ENCODE data around the gene NEK10.
"Not testable (repeated sequence)": the region's sequence is repeated elsewhere in the genome, so short reads cannot be mapped to it uniquely, and the experiment has no call there.

The NEK10 gene, protein sequence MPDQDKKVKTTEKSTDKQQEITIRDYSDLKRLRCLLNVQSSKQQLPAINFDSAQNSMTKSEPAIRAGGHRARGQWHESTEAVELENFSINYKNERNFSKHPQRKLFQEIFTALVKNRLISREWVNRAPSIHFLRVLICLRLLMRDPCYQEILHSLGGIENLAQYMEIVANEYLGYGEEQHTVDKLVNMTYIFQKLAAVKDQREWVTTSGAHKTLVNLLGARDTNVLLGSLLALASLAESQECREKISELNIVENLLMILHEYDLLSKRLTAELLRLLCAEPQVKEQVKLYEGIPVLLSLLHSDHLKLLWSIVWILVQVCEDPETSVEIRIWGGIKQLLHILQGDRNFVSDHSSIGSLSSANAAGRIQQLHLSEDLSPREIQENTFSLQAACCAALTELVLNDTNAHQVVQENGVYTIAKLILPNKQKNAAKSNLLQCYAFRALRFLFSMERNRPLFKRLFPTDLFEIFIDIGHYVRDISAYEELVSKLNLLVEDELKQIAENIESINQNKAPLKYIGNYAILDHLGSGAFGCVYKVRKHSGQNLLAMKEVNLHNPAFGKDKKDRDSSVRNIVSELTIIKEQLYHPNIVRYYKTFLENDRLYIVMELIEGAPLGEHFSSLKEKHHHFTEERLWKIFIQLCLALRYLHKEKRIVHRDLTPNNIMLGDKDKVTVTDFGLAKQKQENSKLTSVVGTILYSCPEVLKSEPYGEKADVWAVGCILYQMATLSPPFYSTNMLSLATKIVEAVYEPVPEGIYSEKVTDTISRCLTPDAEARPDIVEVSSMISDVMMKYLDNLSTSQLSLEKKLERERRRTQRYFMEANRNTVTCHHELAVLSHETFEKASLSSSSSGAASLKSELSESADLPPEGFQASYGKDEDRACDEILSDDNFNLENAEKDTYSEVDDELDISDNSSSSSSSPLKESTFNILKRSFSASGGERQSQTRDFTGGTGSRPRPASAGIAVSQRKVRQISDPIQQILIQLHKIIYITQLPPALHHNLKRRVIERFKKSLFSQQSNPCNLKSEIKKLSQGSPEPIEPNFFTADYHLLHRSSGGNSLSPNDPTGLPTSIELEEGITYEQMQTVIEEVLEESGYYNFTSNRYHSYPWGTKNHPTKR

DNA sequence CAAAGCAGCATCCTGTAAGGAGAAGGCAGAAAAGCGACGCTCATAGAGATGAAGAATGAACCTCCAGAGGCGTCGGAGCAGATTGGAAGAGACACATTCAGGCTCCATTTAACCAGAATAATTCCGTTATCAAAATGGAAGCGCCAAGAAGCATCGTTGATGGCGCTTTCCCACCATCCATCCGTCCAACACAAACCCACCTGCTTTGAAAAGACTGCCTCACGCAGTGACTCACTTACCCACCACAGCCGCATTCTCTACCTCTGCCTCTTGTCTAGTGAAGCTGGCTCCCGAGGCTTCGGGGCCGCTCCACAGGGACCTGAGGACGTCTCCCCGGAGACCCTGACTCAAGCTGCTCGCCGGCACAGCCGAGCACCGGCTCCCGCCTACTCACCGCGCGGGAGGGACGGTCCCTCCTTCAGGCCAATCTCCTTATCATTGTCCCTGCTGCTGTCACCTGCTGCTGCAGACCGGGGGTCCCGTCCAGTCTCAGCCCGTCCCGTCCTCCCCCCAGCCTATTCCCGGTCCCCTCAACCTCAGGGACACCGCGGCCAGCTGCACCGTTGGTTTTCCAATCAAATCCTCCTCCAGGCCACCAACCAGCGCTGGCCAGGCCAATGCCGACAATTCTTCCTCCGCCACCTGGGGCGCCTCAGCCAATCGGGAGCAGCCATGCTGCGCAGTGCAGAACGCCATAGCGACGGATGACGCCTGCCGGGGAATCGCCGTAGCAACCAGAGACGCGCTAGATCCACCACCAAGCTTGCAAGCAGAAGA lies at the start of gene NEK10:
TSS of gene NEK10 (minus strand) at position 553 of the 777 bp plus-strand sequence. CDS start 16,501 bp downstream, outside the sequence.
- DNase-seq: peak; percentile 70

DNA sequence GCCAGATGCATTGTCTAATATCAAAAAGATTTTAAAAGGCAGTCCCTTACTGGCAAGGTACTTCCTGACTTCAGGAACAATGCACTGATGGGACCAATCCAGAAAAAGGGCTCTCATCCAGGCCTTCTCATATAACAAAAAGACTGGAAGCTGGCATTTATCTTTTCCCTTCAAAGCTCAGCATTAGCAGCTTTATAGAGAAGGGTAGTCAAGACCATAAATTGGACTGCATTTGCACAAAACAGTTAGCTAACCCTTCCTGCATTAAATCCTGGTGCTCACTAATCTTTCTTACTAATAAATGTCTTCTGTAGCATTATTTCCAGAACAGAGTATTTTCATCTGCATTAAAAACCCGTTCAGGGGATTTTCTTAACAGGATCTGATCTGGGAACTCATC lies 46.0 kb upstream of the NEK10 start:
- DNase-seq: no peak

DNA sequence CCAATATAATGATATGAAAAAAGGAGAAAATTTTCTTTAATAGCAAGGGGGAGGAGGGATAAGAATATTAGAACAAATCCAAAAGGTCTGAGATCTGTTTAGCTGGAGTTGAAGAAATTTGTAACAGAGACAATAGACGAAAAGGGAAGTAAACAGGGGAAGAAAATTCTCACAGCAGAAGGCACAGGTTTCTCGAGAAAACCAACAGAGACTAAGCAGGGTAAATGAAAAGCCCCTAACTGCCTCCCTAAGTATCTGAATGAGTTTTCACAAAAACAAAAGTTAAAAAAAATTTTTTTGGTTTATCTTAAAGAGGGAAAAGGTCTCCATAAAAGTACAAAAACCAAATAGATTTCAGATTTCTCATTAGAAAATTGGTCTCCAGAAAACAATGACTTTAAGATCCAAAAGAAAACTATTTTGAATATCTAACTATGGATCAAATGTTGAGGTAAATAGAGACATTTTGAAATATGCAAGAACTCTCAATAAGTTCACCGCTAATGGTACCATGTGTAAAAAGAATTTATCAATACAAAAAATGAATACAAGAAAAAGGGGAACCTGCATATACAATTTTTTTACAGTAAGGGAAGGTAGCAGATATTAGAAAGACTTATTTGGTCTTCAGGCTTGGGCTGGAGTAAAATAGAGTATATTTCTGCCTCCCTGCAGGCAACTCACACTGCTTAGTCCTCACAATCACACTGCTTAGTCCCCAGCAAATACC lies 23.9 kb upstream of the NEK10 start:
- no peak for DNase-seq

DNA sequence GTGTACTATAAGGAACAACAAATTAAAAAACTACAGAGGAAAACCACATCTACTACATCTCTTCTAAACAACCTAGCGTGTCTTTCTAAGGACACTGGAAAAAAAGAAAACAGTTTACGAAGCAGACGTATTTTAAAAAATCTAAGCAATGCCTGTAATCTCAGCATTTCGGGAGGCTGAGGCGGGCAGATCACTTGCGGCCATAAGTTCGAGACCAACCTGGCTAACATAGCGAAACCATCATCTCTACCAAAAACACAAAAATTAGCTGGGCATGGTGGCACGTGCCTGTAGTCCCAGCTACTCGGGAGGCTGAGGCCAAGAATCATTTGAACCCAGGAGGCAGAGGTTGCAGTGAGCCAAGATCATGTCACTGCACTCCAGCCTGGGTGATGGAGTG lies 23.2 kb upstream of the NEK10 start:
- DNase-seq: not testable (repeated sequence)

DNA sequence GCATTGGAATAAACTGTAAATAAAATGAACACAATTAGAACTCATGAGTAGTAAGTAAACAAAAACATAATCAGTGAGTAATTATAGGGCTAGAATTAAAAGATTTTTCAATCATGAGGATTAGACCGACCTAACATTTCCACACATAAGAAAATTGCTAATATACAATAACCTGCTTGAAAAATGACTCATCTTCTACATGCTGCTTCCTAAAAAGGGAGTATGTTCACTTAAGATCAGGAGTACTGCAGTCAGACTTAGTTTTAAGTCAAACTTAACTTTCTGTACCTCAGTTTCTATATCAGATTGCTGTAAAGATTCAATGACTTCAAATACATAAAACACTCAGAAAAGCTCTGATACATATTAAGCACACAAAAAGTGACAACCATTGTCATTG lies 22.6 kb upstream of the NEK10 start:
- DNase-seq: no peak

DNA sequence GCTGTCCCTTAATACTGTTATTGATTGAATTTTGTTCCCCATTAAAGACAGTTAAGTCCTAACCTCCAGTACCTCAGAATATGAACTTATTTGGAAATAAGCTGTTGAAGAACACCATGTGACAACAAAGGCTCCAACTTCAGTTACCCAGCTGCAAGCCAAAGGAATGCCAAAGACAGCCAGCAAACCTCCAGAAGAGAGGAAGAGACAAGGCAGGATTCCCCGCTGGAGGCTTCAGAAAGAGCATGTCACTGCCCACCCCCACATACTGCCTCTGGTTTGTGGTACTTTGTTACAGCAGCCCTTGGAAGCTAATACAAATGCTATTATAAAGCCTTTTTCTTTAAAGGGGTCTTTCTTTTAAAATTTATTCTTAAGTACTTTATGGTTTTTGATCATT lies 18.4 kb upstream of the NEK10 start:
- DNase-seq: no peak

DNA sequence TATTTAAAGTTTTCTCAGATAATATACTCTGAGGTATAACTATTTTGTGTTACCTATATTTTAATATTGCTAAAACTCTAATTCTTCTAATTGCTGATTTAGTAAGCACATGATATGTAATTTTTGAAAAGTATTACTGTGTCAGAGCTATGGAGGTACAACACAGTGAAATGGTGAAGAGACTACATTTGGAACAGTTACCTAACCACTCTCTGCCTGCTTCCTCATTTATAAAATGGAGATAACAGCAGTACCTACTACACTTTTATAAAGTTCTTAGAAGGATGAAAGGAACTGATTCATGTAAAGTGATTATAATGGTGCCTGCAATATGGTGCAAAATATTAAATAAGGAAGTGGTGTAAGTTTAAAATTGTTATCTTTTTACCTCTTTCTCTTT lies 16.3 kb upstream of the NEK10 start:
- no peak for DNase-seq

DNA sequence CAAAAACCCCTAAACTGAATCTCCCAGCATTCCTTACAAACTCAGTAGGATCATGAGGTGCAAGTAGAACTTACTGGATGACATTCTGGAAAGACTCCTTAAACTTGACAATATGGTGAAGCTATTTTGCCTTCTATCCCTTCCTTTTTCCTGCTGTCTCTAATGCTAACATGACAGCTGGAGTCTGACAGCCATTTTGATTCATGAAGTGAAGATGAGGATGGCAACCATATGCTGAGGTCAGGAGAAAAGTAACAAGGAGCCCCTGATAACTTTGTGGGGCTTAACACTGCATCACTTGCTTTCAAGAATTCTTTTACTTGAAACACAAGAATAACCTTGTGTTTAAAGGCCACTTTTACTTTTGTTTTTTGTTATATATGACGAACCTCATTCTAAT lies 15.0 kb upstream of the NEK10 start:
- DNase-seq: no peak

DNA sequence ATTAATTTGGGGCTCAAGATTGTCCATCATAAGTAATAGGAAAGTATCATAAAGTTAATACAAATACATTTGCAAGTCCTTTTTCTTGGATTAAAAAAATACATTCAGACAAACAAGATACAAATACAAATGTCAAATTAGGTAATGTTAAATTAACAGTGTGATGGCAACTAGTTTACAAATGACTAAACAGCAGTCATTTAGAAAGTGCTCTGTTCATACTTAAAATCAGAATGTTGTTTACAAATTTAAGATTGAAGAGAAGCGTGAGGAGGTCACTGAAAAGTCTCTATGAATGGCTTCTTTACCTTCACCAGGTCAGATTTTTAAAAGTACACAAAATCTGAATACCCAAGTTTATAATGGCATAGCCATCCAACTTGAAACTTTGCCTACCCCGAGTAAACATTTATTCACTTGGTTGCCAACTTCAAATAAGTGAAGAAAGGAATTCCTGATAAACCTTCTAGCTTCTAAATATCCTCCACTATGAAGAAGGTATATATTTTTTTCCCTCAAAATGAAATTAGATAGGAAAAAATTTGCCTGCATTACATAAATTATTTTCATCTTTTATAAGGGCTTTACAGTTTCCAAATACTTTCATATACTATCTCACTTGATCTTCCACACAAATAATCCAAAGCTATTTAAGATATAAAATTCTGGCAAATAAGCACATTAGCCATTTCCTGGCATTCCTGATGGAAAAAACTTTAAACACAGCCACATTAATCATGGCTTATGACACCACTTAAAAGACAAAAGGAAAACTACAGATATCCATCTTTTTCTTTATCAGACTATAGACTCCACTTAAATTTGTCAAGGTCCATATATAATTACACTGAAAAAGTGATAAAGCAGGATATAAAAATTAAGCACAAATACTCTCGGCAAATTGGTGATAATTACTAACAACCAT lies 11.5 kb upstream of the NEK10 start:
- no peak for DNase-seq

DNA sequence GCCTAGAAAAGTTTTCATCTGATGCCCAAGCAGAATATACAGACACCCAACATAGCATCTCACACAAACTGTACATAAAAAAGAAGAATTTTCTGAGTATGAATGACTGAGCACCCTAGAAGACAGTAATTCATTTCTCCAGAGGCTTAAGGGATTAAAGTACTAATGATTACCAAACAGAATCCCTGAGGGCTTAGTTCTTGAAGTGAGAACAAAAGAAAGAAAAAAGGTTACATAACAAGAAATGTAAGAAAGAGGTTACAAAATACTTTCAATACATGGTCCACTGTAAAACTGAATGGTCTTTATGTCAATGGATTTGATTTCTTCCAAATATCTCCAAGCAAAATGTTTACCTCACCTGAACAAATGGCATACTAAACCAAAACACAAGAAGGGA lies 9.1 kb upstream of the NEK10 start:
- no peak for DNase-seq

DNA sequence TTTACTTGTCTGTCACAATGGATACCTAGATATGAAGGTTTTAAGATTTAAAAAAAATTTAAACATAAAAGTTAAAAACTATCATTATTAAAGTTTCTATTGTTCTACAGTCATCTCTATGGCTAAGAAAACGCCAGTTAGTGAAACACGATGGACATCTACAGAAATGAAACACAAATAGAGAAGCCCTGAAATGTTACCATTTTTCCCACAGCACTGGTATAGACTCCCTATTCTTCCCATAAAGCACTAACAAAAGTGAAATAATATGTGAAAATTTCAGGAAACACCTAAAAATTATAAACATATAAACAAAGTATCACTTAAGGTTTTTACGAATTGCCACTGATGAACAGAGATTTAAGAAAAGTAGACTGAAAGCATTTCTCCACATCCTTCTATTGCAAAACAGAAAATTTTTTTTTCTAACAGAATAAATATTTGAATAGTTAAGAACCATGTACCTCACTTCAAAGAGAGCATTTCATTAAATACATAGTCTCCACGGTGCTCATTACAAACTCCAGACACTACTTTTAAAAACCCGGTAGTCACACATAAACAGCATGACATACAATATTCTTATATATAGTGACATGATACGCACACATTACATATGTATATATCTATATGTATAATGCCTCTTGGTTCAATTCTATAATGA lies 7.1 kb upstream of the NEK10 start:
- DNase-seq: no peak

DNA sequence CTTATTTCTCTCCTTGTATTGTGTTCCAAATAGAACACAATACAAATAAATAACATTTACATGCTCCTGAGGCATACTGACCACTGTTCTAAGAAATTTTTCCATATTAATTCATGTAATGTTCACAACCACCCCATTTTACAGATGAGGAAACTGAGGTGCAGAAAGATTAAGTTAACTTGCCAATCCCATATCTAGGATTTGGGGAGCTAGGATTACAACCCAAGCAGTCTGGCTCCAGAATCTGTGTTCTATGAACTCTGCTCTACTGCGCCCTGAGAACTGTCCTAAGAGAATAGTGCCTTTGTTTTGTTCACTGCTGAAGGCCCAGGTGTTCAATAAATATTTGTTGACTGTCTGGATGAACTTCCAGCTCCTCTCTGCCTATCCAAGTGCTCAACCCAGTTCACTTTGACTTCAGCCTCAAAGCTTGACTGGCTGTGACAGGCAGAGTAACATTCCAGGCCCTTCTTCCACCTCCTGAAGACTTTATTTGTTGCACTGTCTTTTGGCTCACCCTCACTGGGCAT lies 3.1 kb downstream of the NEK10 start:
- DNase-seq: no peak

DNA sequence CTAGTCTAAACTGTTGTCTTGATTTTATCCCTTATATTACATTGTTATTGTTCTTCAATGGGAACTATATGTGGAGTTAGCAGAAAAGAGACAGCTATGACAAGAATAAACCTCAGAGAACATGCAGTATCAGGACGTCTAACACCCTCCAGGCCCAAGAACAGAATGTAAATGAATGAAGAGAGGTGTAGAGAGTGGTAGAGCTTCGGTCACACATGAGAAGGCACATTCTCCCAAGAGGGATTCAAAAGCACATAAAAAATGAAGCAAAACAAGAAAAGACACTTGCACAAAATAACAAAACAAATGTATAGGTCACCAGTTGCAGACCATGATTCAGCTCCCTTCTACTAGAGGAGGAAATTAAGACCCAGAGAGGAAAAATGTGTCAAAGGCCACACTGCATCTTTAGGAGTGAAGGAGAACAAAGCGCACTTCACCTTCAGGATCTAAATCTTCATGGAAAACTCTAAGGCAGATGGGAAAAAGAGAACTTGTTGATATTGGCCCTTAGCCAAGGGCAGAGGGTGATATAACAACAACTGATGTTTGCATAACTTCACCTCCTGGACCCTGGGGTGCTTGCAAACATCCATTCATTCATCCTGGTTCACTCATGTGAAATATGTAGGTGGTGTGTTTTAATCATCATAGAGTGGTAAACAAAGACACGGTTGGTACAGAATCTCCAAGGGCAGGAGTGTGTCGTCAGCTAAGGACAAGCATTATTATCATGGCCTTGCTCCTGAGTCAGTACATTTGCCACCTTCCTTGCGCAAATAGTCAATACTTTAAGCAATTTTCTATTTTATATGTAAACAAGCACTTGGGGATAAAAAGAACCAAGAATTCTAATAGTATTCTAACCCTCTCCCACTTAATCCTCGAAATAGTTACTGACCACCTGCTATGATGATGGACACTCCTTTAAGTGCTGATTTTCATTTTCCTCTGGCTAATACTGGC lies 8.8 kb downstream of the NEK10 start:
- peak; percentile 74 for DNase-seq

DNA sequence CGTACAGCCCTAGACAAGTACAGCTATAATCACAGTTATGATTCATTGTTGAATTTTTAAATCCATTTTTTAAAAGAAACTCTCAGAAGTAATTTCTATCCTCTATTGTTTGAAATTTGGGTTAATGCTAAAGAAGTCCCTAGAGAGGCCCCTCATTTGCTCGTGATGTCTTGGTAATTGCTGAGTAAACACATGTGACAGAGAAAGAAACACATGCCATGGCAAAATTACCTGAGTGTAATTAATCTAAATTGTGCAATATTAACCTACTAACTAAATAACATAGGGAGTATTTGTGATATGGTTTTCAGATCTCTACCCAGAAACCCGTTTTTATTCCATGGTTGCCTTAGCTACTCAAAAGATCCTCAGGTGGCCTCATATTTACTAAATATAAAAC lies 10.8 kb downstream of the NEK10 start:
- no peak for DNase-seq

DNA sequence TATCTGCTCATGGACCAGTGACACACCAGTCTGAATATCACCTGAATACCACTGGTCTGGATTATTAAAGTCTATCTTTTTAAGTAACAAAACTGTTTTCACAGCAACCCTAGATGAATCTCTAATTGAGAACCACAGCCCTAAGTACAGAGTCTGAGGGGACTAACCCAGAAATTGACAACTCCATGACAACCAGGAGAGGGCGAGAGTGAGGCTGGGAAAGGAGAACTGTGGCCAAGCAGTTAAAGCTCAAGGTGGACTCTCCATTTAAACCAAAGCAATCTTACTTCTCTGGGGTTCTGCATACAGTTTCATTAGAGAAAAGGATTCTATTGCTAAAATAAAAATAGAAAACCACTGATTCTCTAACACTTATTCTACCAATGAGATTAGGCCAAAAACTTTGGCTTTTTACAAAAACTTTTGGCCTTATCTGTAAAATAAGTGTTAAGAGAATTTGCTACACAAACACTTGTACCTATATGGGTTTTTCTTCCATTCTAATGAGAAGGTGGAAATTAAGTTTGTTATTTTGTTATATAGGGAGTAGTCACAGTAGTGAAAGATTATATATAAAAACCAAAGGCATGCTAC lies 11.4 kb downstream of the NEK10 start:
- DNase-seq: no peak

DNA sequence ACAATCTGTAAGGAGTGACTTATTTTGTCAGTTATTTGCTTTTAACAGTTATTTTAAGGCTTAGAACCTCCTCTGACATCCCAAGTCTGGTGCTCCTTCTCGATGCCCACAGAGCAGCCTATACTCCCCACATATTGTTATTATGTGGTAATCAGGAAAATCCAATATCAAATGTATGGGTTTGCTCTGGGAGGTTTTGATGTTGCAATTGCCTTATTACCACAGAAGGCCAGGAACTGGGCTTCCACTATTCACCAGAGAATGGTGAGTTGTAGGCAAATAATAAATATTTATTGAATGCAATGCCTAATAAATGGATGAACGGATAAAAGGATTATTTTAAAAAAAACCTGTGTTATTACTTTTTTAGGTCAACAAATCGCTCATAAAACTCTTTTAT lies 12.2 kb downstream of the NEK10 start:
- DNase-seq: no peak

DNA sequence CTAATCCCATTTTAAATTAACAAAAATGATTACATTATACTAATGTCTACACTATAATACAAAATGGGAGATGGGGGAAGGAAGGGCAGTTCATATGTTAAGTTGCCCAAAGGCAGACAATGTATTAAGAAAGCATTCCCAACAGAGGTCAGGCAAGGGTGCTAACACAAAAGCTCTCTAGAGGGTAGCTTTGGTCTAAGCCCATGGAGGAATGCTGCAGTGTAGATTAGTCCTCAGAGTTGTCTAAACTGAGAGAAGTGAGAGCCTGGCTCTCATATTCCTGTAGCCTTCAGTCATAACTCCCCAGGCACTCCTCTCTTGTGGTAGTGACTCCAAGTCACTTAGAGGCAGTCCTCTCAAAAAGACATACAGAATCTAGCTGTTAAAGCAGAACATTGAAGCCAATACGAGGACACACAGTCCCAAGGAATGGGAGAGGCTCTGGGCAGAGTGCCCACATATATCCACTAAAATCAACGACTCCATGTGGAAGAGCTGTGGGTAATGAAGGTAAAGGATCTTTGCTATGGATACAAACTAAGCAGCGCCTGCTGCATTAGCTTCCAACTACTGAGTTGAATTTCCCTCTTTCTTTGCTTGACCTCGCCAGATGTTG lies 14.5 kb downstream of the NEK10 start:
- DNase-seq: no peak

DNA sequence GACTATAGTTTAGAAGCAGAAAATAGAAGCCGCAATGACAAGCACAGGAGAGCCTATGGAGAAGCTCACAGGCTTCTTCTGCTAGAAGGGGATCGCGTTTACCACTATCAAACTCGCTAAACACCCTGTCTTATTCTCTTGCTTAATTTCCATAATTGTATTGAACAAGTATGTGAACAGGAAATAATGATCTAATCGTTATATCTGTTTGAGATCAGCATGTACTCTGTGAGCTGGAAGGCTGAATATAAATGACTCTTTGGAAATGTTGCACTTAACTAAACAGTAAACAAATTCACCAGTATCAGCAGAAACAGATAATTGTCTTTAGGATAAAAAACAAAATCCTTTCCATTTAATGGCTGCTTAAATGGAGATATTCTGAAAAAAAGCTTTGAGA lies 15.0 kb downstream of the NEK10 start:
- no peak for DNase-seq
